DMS153 treated with DMSO at 0.1 percent for 48 hours (cell line): ENCODE results near the gene RNGTT.
"Not testable (repeated sequence)": the region's sequence is repeated elsewhere in the genome, so short reads cannot be mapped to it uniquely, and the experiment has no call there.

Experiments
- DNase-seq: peaks from one replicate; lab custom pipeline; 2025; ENCODE audit not compliant: unreplicated experiment; lab: John Stamatoyannopoulos, UW

The RNGTT gene

GRCh38 chr6:88741071-88741470 lies 222.3 kb downstream of the RNGTT start:
- DNase-seq, result no peak

GRCh38 chr6:88734544-88734943 lies 228.9 kb downstream of the RNGTT start:
- no peak for DNase-seq

- DNase-seq, result no peak
Measured at GRCh38 chr6:88730611-88731011, 232.8 kb downstream of the RNGTT start.

- no peak for DNase-seq
Measured at GRCh38 chr6:88728756-88729155, 234.7 kb downstream of the RNGTT start.

- not testable (repeated sequence) for DNase-seq
Measured at GRCh38 chr6:88726409-88726808, 237.0 kb downstream of the RNGTT start.

GRCh38 chr6:88725111-88725975 lies 238.1 kb downstream of the RNGTT start:
- no peak for DNase-seq

- no peak for DNase-seq
Measured at GRCh38 chr6:88722686-88723085, 240.7 kb downstream of the RNGTT start.

GRCh38 chr6:88716399-88716798 lies 247.0 kb downstream of the RNGTT start:
- DNase-seq, result not testable (repeated sequence)

GRCh38 chr6:88712243-88712936 lies 251.0 kb downstream of the RNGTT start:
- DNase-seq, result no peak

GRCh38 chr6:88709819-88710246 lies 253.6 kb downstream of the RNGTT start:
- DNase-seq, result no peak

- no peak for DNase-seq
Measured at GRCh38 chr6:88708197-88708744, 255.1 kb downstream of the RNGTT start.

GRCh38 chr6:88705601-88706000 lies 257.8 kb downstream of the RNGTT start:
- DNase-seq, result no peak

- no peak for DNase-seq
Measured at GRCh38 chr6:88704980-88705379, 258.4 kb downstream of the RNGTT start.

GRCh38 chr6:88702956-88703556 lies 260.4 kb downstream of the RNGTT start:
- no peak for DNase-seq

- DNase-seq, result no peak
Measured at GRCh38 chr6:88698661-88699060, 264.8 kb downstream of the RNGTT start.

- DNase-seq, result no peak
Measured at GRCh38 chr6:88695937-88696336, 267.5 kb downstream of the RNGTT start.

GRCh38 chr6:88683734-88684133 lies 279.7 kb downstream of the RNGTT start:
- no peak for DNase-seq

- DNase-seq, result no peak
Measured at GRCh38 chr6:88680654-88681053, 282.8 kb downstream of the RNGTT start.

- no peak for DNase-seq
Measured at GRCh38 chr6:88679841-88680240, 283.6 kb downstream of the RNGTT start.

GRCh38 chr6:88677356-88677755 lies 286.1 kb downstream of the RNGTT start:
- DNase-seq, result no peak

- no peak for DNase-seq
Measured at GRCh38 chr6:88671624-88672023, 291.8 kb downstream of the RNGTT start.

- DNase-seq, result no peak
Measured at GRCh38 chr6:88670369-88670768, 293.0 kb downstream of the RNGTT start.
